ENCODE data around the gene C1QTNF9B. TPM values are rescaled to one million over a fixed set of nuclear protein-coding genes. Genes with fewer than 3 reads are reported as not detected.

C1QTNF9B gene
- total RNA-seq, 2 experiments from 2014 or later, result not detected

Other genes starting within 250 kb of the C1QTNF9B start
- gene MIPEP, start 8.1 kb downstream of the C1QTNF9B start, total RNA-seq, result 10 to 100 TPM; 13.2 to 15.5 TPM

Data from activated CD4-positive, alpha-beta T cell treated with anti-CD3 and anti-CD28 coated beads for 36 hours (primary cell).